Measurements from ENCODE around the gene ARHGAP21. TPM values are rescaled to one million over a fixed set of nuclear protein-coding genes. Genes with fewer than 3 reads are reported as not detected.

ARHGAP21 gene
- polyA plus RNA-seq, 1 donor (not counting 4 experiments of a cell fraction or from before 2014, with no cell fraction given): 78.5 TPM

- TF ChIP-seq CTCF (optimal IDR thresholded peaks at IDR 0.05 in 1 of 3, IDR thresholded peaks at IDR 0.05 in 1 of 3, conservative IDR thresholded peaks at IDR 0.05 in 1 of 3; ENCODE audit: extremely low read depth in 1 of 3, insufficient read depth in 2 of 3, low read length in 3 of 3) (no peak), EZH2 (IDR thresholded peaks at IDR 0.05; ENCODE audit: low read length) (no peak)
- H3K9me1 ChIP-seq (ENCODE audit: control insufficient read depth, extremely low read depth, insufficient read depth, low read length): no peaks in the 10 kb centered on the region
- H4K20me1 ChIP-seq (ENCODE audit: control insufficient read depth, extremely low read depth, insufficient read depth, low read length): peaks cover 21% of the 10 kb centered on the region
- H3K9ac ChIP-seq (ENCODE audit: control insufficient read depth, extremely low read depth, insufficient read depth, low read length): no peak overlapping the region
- no peaks in the 10 kb centered on the region for H3K9me3 ChIP-seq (ENCODE audit: control insufficient read depth, low read depth, low read length)
- peaks cover 9% of the 10 kb centered on the region for H3K4me1 ChIP-seq (ENCODE audit: control insufficient read depth, extremely low read depth, insufficient read depth, low read length)
- no peaks in the 10 kb centered on the region for H3K27me3 ChIP-seq (ENCODE audit: control insufficient read depth, extremely low read depth, insufficient read depth, low read length)
- H3K36me3 ChIP-seq (ENCODE audit: control insufficient read depth in 2 of 2, extremely low read depth in 1 of 2, insufficient read depth in 2 of 2, low read length in 2 of 2): peaks cover 3% of the 10 kb centered on the region in 2 experiments
- DNase-seq (ENCODE audit: low read depth, low spot score) (no peak), FAIRE-seq (no peak)
- no peak overlapping the region for H3K27ac ChIP-seq (ENCODE audit: control insufficient read depth, insufficient read depth, low read length)
- H3K4me2 ChIP-seq (ENCODE audit: control insufficient read depth, extremely low read depth, insufficient read depth, low read depth, low read length): no peak overlapping the region
- dilution Hi-C loops (cut with MboI; ENCODE audit: extremely low pct_ligation_motif_present, low sequenced_read_pairs): no loop called here
- H2AFZ ChIP-seq (ENCODE audit: control insufficient read depth, low read length): no peak overlapping the region
- H3K4me3 ChIP-seq (ENCODE audit: control insufficient read depth in 2 of 3, extremely low read depth in 1 of 3, insufficient read depth in 2 of 3, low read depth in 1 of 3, low read length in 3 of 3): no peak overlapping the region
- H3K79me2 ChIP-seq (ENCODE audit: control insufficient read depth, insufficient read depth, low read length): peaks cover 94% of the 10 kb centered on the region
Measured at GRCh38 chr10:24700948-24701347, 22.7 kb downstream of the ARHGAP21 start.

- TF ChIP-seq EZH2 (IDR thresholded peaks at IDR 0.05; ENCODE audit: low read length) (no peak), CTCF (optimal IDR thresholded peaks at IDR 0.05 in 1 of 3, IDR thresholded peaks at IDR 0.05 in 1 of 3, conservative IDR thresholded peaks at IDR 0.05 in 1 of 3; ENCODE audit: extremely low read depth in 1 of 3, insufficient read depth in 2 of 3, low read length in 3 of 3) (no peak)
- no peak overlapping the region for H2AFZ ChIP-seq (ENCODE audit: control insufficient read depth, low read length)
- H3K9me3 ChIP-seq (ENCODE audit: control insufficient read depth, low read depth, low read length): no peaks in the 10 kb centered on the region
- no peaks in the 10 kb centered on the region for H3K27me3 ChIP-seq (ENCODE audit: control insufficient read depth, extremely low read depth, insufficient read depth, low read length)
- peaks cover 3% of the 10 kb centered on the region in 2 experiments for H3K36me3 ChIP-seq (ENCODE audit: control insufficient read depth in 2 of 2, extremely low read depth in 1 of 2, insufficient read depth in 2 of 2, low read length in 2 of 2)
- no peak overlapping the region for H3K9ac ChIP-seq (ENCODE audit: control insufficient read depth, extremely low read depth, insufficient read depth, low read length)
- peaks cover 93% of the 10 kb centered on the region for H3K79me2 ChIP-seq (ENCODE audit: control insufficient read depth, insufficient read depth, low read length)
- FAIRE-seq (no peak), DNase-seq (ENCODE audit: low read depth, low spot score) (no peak)
- peaks cover 13% of the 10 kb centered on the region for H4K20me1 ChIP-seq (ENCODE audit: control insufficient read depth, extremely low read depth, insufficient read depth, low read length)
- dilution Hi-C loops (cut with MboI; ENCODE audit: extremely low pct_ligation_motif_present, low sequenced_read_pairs): no loop called here
- no peaks in the 10 kb centered on the region for H3K9me1 ChIP-seq (ENCODE audit: control insufficient read depth, extremely low read depth, insufficient read depth, low read length)
- H3K4me1 ChIP-seq (ENCODE audit: control insufficient read depth, extremely low read depth, insufficient read depth, low read length): peaks cover 8% of the 10 kb centered on the region
- H3K4me2 ChIP-seq (ENCODE audit: control insufficient read depth, extremely low read depth, insufficient read depth, low read depth, low read length): no peak overlapping the region
- H3K27ac ChIP-seq (ENCODE audit: control insufficient read depth, insufficient read depth, low read length): no peak overlapping the region
- no peak overlapping the region for H3K4me3 ChIP-seq (ENCODE audit: control insufficient read depth in 2 of 3, extremely low read depth in 1 of 3, insufficient read depth in 2 of 3, low read depth in 1 of 3, low read length in 3 of 3)
Measured at GRCh38 chr10:24698270-24698669, 25.4 kb downstream of the ARHGAP21 start.
